NCI-H187 treated with DMSO at 0.1 percent for 48 hours (cell line): ENCODE results near the gene PDZD2.
"Not testable (repeated sequence)": the region's sequence is repeated elsewhere in the genome, so short reads cannot be mapped to it uniquely, and the experiment has no call there.

Experiments
- DNase-seq: peaks from one replicate; lab custom pipeline; 2025; lab: John Stamatoyannopoulos, UW

Gene PDZD2

DNA sequence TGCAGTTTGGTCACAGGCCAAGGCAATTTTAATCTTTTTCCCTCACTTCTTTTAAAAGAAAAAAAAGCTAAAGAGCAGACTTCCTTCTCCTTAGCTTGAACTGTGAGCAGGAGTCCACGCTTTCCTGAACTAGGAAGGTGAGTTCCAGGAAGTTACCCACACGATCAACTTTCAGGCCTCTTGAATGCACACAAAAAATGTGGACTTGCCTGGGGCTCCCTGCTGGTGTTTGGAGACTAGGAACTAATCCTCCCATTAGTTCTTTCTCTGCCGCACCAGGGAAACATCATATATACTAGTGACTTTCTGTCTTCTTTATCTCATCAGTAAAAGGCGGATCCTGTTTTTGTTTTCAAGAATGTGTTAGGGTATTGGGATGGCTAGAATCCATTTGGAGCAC is 295.2 kb downstream of the PDZD2 start:
- DNase-seq, result no peak

DNA sequence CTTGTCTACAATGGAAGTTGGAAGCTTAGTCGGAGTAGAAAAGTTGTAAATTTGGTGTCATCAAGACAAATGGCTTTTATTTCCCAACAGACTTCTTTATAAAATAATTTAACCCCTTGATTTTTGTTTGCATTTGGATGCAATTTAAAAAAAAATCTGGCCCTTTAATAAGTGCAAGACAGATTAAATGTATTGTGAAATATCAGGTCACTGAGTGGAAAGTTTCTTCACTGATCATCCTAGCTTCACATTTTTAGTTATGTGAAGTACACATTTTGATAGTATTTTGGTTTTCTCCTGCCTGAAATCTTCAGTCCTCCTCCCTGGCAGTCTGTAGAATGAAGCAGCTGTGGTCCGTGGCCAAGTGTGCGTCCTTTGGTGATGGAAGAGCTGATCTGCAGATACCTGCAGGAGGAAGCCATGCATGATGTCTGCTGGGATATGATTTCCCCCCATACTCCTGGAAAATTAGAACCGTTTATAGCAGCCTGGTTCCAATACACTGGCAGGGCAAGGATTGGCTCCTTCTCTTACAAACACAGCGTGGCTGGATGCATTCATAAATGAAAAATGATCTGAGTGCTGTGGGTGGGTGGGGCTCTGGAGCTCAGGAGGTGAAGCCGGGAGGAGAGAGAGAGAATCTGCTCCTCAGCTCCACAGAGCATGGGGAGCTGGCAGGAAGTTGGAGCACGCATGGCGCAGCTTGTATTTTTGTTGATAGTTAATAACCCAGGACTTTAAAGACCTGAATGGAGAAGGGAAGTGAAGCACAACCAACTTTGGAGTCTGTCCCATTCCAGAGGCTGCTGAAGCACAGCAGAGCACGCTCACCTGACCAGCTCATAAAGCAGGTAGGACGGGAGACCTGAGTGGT is 296.8 kb downstream of the PDZD2 start:
- DNase-seq, result no peak

DNA sequence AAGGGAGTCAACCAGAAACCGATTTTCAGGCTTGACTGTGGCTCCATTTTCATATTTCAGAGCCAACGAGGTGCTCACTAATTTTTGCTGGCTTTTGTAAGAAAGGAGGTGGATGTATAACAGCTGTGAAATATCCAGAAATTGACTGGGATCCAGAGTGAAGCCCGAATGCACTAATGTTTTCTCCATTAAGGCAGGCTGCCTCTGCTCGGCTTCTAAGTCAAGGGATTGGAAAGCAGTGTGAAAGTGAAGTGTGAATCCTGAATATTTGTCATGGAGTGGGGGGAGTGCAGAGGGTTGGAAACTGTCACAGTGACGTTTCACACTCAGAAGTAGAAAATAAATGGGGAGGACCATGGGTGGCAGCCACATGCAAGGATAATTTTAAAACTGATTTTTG is 297.8 kb downstream of the PDZD2 start:
- DNase-seq, result no peak

DNA sequence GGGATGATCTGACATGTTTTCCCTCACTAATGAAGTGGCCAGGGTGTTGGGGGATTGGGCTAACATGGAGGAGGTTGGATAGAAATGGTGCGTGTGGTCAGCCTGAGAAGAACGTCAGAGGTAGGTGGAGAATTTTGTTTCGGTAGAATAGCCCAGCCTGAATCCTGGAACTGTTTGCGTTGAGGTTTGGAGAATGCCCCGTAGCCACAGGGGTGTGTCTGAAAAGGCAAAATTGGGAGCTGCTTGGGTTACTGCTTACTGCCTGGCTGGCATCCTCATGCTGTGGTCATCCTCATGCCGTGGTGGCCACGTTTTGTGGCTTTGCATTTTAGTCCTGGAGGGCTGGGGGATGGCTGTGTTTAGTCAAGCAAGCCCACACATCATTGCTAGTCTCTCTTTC is 298.3 kb downstream of the PDZD2 start:
- DNase-seq, result no peak

DNA sequence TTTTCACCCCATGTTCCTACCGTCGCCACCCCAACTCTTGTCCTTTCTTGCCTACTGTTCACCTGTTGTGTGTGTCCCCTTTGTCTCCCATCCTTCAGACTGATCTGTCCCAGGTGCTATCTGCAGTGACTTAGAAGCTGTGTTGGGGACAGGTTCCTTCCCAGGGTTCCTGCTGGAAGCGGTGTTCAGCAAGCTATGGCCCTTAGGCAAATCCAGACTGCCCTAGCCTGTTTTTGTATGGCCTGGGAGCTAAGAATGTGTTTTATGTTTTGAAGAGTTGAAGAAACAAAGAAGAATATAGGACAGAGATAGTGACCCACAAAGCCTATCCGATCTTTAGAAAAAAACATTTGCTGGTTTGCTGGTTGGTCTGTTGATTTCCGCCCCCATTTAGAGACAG is 298.8 kb downstream of the PDZD2 start:
- no peak for DNase-seq

DNA sequence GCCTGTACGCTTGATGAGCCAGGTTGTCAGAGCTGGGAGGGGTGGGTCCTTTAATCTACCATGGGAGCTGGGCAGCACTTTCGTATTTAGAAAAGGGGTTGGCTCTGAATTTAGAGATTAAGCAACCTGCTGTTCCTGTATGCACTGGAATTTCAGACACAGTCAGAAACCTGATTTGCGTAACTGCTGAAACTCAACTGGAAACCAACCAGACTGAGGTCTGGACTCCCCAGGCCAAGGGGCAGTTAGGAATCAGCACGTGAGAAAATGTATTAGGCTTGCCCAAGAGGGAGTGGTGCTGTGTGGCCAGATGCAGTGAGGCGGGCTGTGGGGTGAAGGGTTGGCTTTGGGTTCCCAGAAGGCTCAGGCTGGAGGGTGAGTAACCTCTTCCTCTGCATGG is 300.2 kb downstream of the PDZD2 start:
- DNase-seq, result no peak

DNA sequence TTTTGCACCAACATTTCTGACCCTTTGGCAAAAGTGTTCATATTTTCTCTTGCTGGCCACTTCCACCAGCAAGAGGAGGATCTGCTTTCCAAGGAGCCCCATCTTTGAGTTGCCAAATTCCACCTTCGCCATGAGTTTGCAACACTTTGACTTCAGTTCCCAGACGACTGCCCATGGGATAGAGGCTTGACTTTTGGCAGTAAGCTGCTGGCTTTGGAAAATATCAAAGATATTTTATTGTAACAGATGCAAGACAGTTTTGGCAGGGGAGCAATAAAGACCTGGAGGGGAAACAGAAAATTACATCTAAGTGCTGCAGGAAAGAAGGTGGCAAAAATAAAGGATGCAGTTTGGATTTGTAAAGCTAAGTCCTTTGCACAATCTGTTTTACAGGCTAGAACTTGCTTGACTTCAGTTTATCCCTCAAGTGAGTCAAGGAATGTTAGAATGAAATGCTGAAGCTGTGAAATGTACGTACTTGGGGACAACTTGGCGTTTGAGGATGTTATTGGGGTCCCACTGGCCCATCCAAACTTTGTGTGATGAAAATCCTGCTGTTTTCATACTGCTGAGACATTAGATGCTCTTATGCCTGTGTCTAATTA is 302.3 kb downstream of the PDZD2 start:
- no peak for DNase-seq

DNA sequence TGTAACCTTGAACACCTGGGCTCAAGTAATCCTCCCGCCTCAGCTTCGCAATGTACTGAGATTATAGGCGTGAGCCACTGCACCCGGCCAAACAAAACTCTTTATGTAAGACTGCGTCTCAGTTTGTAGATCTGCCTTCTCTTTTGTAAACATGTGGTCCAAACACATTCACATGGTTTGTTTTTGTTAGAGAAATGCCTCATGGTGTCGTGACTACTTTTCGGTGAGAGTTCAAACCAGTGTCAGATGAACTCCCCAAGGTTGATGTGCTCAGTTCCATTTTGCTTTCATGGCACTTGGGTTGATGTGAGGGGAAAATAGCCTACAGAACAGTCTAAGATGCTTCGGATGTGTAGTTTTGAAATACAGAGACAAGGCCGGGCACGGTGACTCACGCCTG is 303.6 kb downstream of the PDZD2 start:
- no peak for DNase-seq

DNA sequence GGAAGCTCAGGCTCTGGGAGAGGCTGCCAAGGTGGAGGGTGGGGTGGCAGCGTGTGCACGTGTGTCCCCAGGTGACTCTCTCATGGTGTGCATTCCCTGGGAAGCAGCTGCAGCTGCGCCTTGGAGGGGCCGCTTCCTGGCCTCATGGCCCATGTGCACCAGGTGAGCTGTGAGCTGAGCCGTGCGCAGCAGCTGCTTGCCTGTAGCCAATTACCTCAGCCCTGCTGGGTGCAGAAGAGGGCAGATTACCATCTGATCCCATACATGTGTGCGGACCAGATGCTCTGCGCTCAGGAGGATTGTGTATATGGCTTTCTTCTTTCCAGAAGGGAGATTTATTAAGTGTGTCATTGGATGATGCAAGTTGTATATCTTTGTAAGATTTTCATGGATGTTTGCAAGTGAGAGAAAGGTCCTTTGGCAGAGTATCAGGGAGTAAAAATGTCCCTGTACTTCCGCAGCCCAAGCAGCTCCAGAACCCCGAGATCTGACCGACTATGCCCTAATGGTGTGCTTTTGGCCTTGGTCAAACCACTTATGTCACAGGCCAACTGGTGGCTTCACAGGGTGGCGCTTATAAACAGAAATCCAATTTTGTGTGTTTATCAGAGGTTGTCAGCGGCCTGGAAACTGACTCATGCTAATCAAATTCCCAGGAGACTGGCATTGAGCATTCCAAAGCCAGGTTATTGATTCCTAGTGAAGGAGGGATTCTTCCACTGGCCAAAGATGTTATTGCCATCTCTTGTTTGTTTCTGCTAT is 305.9 kb downstream of the PDZD2 start:
- no peak for DNase-seq

DNA sequence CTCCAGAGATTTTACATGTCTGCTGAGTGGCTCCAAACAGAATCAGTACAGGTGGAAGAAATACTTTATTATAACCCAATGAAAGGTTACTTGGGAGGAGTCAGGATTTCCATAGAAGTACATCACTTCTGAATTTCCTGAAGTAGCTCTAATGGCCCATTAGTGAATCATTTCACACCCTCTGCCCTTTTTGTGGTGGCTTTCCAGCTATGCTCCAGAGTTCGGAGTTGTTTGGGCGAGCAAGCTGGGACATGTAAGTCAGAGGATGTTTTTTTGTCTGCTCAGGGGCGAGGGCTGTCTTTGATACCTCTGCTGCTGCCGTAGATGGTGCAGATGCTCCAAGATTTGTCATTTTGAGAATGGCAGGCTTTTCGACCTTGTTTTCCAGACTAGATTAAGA is 309.1 kb downstream of the PDZD2 start:
- DNase-seq, result no peak

DNA sequence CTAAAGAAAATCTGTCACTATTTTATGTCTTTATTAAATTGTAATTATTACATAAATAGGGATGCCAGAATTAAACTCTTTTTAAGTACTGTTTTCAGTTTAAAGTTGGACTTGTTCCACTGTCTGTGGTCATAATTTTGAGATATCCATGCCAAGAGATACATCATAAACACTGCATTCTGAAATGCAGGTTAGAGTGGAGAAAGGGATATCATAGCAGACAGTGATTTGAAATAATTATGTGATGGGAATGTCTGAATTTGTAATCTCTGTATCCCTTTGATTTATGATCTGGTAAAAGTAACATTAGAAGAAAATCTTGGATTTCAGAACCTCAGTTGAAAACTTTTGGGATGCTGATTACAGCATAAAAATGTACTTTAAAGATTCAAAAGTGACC is 313.1 kb downstream of the PDZD2 start:
- DNase-seq, result no peak

DNA sequence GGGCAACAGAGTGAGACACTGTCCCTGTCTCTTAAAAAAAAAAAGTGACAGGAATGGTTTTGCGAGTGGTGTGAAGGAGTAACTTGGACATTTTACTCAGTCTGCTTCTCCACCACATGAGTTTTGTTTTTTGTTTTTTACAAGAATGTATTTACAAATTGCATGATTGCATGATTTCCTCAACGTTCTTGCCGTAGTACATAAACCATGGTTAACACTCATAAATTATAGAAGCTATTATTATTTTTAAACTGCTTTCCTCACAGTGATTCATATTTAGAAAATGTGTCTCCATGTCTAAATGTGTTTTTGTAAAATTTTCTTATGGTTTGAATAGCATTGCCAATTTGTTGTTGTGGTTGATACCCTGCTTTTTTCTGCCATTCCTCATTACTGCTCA is 315.2 kb downstream of the PDZD2 start:
- DNase-seq, result no peak

DNA sequence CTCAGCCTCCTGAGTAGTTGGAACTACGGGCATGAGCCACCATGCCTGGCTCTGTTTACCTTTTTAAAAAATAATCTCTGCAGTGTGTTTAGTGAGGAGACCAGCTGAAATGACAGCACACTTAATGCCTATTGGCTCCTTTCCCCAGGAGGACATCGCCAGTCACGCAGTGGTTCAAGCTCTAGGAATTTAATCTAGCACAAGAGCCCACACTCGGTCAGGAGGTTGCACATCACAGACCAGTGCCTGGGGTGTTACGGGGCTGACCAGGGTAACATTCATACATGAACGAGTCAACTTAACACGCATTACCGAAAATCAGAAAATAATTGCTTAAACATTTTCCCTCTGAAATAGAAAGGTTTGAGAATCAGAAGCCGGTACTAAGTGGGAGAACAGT is 318.2 kb downstream of the PDZD2 start:
- no peak for DNase-seq

DNA sequence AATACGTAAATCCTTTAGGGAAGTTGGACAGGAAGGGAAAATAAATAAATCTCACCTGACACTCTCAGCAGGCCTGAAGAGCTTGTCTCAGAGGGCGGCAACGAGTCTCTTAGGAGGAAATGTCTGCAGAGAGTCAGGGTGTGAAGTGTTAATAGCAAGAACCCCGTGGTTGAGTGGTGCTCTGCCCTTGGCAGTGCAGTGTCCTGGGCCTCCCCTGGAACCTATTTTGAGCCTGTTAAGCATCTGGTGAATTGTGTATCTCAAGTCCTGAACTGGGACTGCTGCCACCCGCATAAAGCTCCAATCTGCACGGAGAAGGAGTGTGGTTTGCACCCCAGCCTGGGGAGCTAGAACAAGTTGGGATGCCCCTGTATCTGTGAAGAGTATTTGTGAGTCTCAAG is 323.4 kb downstream of the PDZD2 start:
- DNase-seq, result no peak

DNA sequence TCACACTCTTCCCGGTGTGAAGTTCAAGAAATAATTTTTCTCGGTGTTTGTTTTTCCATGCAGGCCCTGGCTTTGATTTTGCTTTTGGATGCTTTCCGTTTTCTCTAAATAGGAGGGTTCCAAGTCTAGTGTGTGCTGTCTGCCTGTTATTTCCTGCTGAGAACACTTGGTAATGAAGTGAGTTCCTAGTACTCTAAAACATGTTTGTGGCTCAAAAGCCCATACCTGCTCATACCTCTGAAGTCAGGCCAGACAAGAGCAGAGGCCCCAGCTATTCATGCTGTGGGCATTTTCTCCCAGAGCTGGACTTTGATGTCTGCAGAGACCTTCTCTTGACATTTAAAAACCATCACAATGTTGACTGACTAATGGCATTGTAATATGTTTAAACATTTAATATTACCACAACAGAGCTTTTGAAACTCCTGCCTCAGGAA is 324.0 kb downstream of the PDZD2 start:
- no peak for DNase-seq

DNA sequence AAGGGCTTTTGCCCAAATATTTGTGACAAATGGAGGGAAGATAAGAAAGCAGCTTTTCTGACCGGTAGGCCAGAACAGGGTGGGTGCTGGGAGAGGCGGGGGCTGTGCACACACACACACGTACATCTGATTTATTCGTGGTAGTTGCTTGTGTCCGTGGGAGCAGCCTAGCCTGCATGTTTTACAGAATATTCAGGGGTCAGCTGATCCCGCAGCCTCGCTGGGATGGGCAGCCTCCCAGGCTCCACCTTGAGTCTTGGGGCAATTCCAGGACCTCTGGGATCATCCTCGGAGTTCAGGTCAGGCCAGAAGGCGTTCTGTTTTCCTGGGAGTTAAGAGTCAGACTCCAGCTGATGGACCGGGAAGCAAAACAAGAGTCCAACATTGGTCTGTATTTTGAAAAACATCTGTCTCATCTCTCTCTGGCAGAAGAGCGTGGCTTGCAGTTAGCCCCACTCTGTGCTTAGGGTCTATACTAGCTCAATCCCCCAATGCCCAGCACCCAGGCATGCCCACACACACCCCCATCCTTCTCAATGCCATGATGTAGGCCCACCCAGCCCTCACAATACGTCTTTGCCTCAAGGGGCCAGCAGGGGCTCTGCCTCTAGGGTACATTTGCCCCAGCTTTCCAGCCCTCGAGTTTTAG is 324.6 kb downstream of the PDZD2 start:
- no peak for DNase-seq

DNA sequence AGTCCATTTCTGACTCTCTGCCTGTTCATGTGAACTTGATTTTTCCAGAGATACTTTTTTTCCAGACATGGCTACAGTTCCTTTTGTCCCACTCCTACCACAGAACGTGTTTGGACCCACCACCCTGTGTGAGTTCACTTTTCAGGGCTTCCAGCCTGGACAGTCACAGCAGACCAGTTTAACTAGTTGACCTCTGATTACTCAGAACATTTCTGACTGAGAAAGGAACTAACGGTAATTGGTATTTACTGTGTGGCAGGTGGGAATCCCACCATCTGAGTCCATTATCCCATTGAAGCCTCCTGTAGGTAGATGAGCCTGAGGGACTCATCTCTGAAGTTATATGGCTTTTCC is 325.1 kb downstream of the PDZD2 start:
- no peak for DNase-seq

DNA sequence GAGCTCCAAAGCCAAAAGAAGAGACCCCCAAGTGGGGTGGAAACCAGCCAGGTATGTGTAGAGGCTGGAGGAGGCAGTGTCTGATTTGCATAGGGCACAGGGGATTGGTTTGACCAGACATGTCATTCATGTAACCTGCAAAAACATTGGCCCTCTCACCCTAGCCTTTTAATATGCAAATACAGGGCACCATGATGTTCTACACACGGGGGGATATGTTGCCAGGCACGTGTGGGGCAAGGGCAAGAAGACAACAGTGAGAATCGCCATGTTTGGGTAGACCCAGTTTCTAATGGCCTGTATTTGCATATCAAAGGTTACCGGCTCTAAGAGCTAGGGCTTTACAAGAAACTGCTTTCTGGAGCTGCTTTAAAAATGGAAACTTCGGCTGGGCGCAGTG is 326.3 kb downstream of the PDZD2 start:
- no peak for DNase-seq

DNA sequence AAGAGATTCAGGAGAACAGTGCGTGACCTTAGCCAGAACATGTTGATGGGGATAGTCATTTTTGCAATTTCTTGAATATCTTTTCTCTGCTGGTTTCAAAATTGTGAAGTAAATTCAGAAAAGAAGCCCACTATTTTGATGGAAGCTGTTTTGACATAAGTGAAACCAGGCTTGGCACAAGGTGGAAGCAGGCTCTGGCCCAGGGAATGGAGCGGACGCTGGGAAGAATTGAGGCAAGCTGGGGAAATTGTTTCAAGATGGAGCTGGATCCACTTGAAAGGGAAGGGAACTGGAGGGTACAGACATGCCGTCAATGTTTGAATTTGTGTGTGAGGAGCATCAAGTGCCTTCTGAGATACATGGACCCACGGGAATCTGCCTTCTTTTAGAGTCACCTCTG is 328.0 kb downstream of the PDZD2 start:
- no peak for DNase-seq

DNA sequence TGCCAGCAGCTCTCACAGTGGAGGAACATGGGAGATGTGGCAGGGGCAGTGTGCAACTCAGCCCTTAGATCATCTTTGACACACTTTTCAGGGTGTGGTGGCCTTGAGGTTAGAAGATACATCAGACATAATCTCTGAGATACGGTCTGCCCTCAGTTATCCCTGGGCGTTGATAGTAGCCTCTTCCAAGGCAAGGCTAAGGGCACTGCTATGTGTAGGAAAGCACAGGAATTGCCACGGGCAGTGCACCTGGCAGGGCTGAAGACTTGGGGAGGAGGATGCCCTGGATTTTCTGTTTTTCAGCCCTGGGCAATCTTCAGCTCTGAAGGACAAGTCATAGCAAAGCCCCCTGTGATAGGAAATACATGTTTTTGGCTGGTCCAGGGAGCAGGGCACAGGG is 328.5 kb downstream of the PDZD2 start:
- DNase-seq, result no peak

DNA sequence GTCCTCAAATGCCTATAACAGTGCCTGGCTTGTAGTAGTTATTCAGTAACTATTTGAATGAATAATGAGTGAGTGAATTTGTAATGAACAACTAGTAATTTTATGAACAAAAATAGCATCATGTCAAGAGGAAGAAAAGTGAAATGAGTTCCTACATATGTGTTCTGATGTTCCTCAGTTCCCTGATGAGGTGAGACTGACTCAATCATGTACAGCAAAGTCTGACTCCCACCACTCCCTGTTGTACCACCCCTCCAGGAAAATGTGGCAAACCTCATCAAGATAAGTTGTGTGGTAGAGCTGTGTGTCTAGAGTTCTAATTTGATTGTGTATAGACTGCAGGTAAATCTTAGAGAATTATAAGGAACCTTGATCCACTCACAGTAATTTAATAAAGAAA is 333.6 kb downstream of the PDZD2 start:
- DNase-seq, result no peak

DNA sequence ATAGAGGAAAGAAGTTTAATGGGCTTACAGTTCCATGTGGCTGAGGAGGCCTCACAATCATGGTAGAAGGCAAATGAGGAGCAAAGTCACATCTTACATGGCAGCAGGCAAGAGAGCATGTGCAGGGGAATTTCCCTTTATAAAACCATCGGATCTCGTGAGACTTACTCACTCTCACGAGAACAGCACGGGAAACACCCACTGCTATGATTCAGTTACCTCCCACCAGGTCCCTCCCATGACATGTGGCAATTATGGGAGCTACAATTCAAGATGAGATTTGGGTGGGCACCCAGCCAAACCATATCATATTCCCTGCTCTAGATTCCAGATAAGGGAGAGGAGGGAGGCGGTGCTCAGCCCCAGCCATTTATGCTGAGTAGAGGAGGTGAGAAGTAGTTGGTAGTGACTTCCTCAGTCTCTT is 336.3 kb downstream of the PDZD2 start:
- not testable (repeated sequence) for DNase-seq

DNA sequence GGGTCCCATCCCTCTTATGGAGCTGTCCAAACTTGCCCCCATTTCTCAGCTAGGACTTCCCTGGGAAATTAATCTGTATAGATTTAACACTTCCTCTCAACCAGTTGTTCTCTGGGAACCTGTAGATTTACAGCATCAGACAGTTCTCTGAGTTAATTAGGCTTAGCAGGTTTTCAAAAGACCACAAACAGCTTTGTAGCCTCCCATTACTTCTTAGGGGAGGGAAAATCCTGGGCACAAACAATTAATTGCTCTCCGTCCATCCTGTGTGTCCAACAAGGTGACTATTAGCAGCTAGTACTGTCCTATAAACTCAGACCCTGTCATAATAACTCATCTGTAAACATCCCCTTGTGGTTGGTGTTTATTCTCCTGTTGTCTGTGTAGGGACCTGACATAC is 337.2 kb downstream of the PDZD2 start:
- DNase-seq, result no peak
